IPS-20b (cell line): ENCODE measurements around the gene TMEM151A.
"Not testable (repeated sequence)": the region's sequence is repeated elsewhere in the genome, so short reads cannot be mapped to it uniquely, and the experiment has no call there.

Source experiments
- H3K27ac ChIP-seq: one replicate; pipeline ENCODE4 v1.5.1; 2013; ENCODE audit warnings: low read length
- H3K27me3 ChIP-seq: 2 replicates; pipeline ENCODE4 v1.6.1; 2013; ENCODE audit warnings: mild to moderate bottlenecking, low read length, inconsistent platforms; ENCODE audit not compliant: insufficient read depth
- H3K36me3 ChIP-seq: 2 replicates; pipeline ENCODE4 v1.6.1; 2013; ENCODE audit warnings: low read depth, mild to moderate bottlenecking, inconsistent platforms, low read length, moderate library complexity; ENCODE audit not compliant: insufficient read depth
- H3K4me1 ChIP-seq: 2 replicates; pipeline ENCODE4 v1.6.1; 2013; ENCODE audit warnings: mild to moderate bottlenecking, control low read depth, inconsistent platforms, low read length, moderate library complexity; ENCODE audit not compliant: insufficient read depth
- H3K4me3 ChIP-seq: 2 replicates; pipeline ENCODE4 v1.5.1; 2013; ENCODE audit warnings: mild to moderate bottlenecking, low read length, inconsistent platforms
- H3K9ac ChIP-seq: 2 replicates; pipeline ENCODE4 v1.6.1; 2013; ENCODE audit warnings: low read depth, mild to moderate bottlenecking, inconsistent platforms, low read length, moderate library complexity
- H3K9me3 ChIP-seq: 2 replicates; pipeline ENCODE4 v1.6.1; 2013; ENCODE audit warnings: mild to moderate bottlenecking, low read depth, low read length, inconsistent platforms; ENCODE audit not compliant: insufficient read depth

Gene TMEM151A

DNA sequence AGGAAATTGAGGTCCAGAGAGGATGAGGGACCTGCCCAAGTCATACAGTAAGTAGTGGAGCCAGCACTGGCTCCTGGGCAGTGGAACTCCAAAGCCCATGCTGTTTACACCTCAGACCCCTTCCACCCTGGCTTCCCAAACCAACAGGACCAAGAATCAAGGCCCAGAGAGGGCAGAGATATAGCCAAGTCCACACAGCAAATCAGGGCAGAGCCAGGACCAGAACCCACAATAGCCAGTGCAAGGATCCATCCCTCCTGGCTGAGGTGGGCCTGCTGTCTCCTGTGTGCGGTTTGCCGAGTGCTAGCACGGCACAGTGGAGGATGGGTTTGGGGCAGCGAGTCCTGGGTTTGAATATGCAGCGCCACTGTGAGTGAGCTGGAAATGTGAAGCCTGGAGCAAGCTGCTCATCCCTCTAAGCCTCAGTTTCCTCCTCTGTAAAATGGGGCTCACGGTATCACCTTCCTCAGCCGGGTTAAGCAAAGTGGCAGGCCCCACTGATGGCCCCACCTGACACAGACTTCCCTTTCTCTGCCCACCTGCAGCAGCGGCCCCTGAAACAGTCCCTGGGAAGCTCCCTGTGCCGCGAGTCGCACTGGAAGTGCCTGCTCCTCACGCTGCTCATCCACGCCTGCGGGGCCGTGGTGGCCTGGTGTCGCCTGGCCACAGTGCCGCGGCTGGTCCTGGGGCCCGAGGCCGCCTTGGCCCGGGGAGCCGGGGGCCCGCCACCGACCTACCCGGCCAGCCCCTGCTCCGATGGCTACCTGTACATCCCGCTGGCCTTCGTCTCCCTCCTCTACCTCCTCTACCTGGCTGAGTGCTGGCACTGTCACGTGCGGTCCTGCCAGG, 2.3 kb downstream of the TMEM151A start:
- no peaks in the 10 kb centered on the region for H3K36me3 ChIP-seq
- no peaks in the 10 kb centered on the region for H3K9me3 ChIP-seq
- peaks cover 50% of the 10 kb centered on the region for H3K27me3 ChIP-seq
- H3K27ac ChIP-seq: no peak overlapping the region
- H3K4me1 ChIP-seq: peaks cover 6% of the 10 kb centered on the region; the same call in 1 of the 2 replicates
- H3K9ac ChIP-seq: no peak overlapping the region
- no peak overlapping the region for H3K4me3 ChIP-seq

DNA sequence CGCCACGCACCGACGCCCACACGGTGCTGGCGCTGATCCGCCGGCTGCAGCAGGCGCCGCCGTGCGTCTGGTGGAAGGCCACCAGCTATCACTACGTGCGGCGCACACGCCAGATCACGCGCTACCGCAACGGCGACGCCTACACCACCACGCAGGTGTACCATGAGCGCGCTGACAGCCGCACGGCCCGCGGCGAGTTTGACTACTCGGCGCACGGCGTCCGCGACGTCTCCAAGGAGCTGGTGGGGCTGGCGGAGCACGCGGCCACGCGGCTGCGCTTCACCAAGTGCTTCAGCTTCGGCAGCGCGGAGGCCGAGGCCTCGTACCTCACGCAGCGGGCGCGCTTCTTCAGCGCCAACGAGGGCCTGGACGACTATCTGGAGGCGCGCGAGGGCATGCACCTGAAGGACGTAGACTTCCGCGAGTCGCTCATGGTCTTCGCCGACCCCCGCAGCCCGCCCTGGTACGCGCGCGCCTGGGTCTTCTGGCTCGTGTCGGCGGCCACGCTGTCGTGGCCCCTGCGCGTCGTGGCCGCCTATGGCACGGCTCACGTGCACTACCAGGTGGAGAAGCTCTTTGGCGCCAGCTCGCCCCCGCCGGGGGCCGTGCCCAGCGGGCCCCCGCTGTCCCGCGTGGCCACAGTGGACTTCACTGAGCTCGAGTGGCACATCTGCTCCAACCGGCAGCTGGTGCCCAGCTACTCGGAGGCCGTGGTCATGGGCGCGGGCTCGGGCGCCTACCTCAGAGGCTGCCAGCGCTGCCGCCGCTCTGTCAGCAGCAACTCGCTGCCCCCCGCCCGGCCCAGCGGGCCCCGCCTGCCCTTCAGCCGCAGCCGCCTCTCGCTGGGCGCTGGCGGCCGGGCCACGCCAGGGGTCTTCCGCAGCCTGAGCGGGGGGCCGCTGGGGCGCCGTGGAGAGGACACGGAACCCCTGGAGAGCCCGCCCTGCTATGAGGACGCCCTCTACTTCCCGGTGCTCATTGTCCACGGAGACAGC, 3.2 kb downstream of the TMEM151A start:
- peaks cover 46% of the 10 kb centered on the region for H3K27me3 ChIP-seq
- H3K4me3 ChIP-seq: no peak overlapping the region
- no peak overlapping the region for H3K9ac ChIP-seq
- no peaks in the 10 kb centered on the region for H3K9me3 ChIP-seq
- H3K36me3 ChIP-seq: no peaks in the 10 kb centered on the region
- H3K27ac ChIP-seq: no peak overlapping the region
- H3K4me1 ChIP-seq: peaks cover 3% of the 10 kb centered on the region; the same call in 1 of the 2 replicates

DNA sequence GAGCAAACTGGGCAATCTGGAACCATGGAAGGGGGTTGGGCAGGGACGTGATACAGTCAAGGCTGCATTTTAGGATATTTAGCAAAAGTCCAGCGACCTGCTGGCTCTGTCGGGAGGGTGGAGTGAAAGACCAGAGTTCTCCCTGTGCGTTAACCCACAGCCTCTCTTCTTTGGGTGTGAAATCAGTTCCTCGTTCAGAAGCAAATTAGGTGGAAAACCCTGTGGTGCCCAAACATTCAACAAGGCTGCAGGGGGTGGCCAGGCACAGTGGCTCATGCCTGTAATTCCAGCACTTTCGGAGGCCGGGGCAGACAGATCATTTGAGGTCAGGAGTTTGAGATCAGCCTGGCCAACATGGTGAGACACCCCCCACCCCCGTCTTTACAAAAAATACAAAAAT, 5.9 kb downstream of the TMEM151A start:
- Histone ChIP-seq H3K4me3 (no peak overlapping the region), H3K4me1 (peaks cover 3% of the 10 kb centered on the region; the same call in 1 of the 2 replicates), H3K9me3 (no peaks in the 10 kb centered on the region), H3K36me3 (no peaks in the 10 kb centered on the region), H3K9ac (no peak overlapping the region), H3K27ac (no peak overlapping the region), H3K27me3 (peaks cover 20% of the 10 kb centered on the region)

- no peaks in the 10 kb centered on the region for H3K36me3 ChIP-seq
- no peak overlapping the region for H3K4me3 ChIP-seq
- peaks cover 5% of the 10 kb centered on the region; the same call in 1 of the 2 replicates for H3K27me3 ChIP-seq
- H3K9me3 ChIP-seq: no peaks in the 10 kb centered on the region
- peaks cover 3% of the 10 kb centered on the region; the same call in 1 of the 2 replicates for H3K4me1 ChIP-seq
- no peak overlapping the region for H3K27ac ChIP-seq
- H3K9ac ChIP-seq: no peak overlapping the region
These were observed 7.5 kb downstream of the TMEM151A start for GRCh38 chr11:66299186-66299585.

DNA sequence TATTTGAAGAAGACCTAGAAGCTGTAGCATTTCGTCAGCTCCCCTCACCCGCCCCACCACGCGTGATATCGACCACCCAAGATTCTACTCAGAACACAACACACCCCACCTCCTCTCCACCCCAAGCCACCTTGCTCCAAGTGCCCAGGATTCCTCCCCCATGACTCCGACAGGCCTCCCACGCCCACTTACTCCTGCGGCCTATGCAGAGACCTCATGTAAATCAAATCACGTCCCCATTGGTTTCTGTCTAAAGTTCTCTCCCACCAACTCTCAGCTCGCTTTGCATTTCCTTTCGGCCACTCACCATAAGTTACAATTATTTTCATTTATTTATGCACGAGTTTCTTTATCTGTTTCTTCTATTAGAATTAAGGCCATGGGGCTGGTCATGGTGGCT, 11.0 kb downstream of the TMEM151A start:
- peaks cover 2% of the 10 kb centered on the region; the same call in 1 of the 2 replicates for H3K27me3 ChIP-seq
- no peaks in the 10 kb centered on the region for H3K9me3 ChIP-seq
- no peak overlapping the region for H3K9ac ChIP-seq
- no peak overlapping the region for H3K27ac ChIP-seq
- H3K36me3 ChIP-seq: no peaks in the 10 kb centered on the region
- H3K4me1 ChIP-seq: no peaks in the 10 kb centered on the region; the same call in 1 of the 2 replicates
- no peak overlapping the region for H3K4me3 ChIP-seq

GRCh38 chr11:66309475-66309874, 17.8 kb downstream of the TMEM151A start:
- Histone ChIP-seq H3K9ac (no peak overlapping the region; the same call in 1 of the 2 replicates), H3K27me3 (peaks cover 7% of the 10 kb centered on the region; the same call in 1 of the 2 replicates), H3K27ac (no peak overlapping the region), H3K36me3 (no peaks in the 10 kb centered on the region), H3K4me3 (no peak overlapping the region), H3K9me3 (no peaks in the 10 kb centered on the region), H3K4me1 (peaks cover 5% of the 10 kb centered on the region; the same call in 1 of the 2 replicates)

- no peaks in the 10 kb centered on the region for H3K36me3 ChIP-seq
- peaks cover 5% of the 10 kb centered on the region; the same call in 1 of the 2 replicates for H3K4me1 ChIP-seq
- H3K27ac ChIP-seq: no peak overlapping the region
- peaks cover 8% of the 10 kb centered on the region; the same call in 1 of the 2 replicates for H3K27me3 ChIP-seq
- H3K9me3 ChIP-seq: no peaks in the 10 kb centered on the region
- no peak overlapping the region for H3K9ac ChIP-seq
- no peak overlapping the region for H3K4me3 ChIP-seq
These were observed 18.6 kb downstream of the TMEM151A start for GRCh38 chr11:66310324-66310723.

DNA sequence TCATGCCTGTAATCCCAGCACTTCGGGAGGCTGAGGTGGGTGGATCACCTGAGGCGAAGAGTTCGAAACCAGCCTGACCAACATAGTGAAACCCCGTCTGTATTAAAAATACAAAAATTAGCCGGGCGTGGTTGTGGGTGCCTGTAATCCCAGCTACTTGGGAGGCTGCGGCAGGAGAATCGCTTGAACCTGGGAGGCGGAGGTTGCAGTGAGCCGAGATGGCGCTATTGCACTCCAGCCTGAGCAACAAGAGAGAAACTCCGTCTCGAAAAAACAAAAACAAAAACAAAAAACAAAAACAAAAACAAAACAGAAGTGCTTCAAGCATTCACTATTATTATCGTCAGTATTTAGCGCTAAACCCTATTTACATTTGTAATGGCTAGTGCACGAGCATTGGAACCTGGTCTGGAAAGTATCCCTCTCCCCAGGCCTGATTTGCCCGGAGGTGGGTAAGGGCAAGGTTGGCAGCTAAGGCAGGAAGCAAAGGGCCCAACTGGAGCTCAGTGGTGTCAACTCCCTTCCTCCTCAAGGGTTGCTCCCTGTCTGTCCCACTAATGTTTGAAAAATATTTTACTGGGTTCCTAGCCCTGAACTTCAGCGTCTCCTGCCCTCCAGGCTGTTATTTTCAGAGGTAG, 19.2 kb downstream of the TMEM151A start:
- H3K9ac ChIP-seq, H3K27ac ChIP-seq, H3K36me3 ChIP-seq, H3K4me1 ChIP-seq, H3K4me3 ChIP-seq, H3K9me3 ChIP-seq: not testable (repeated sequence)
- H3K27me3 ChIP-seq: peaks cover 14% of the 10 kb centered on the region

GRCh38 chr11:66311470-66311964, 19.8 kb downstream of the TMEM151A start:
- Histone ChIP-seq H3K9me3 (no peaks in the 10 kb centered on the region), H3K36me3 (no peaks in the 10 kb centered on the region), H3K27ac (no peak overlapping the region), H3K9ac (peak overlapping the region; percentile 65; the same call in 1 of the 2 replicates), H3K4me3 (peak overlapping the region; percentile 90; the same call in 1 of the 2 replicates), H3K27me3 (peaks cover 20% of the 10 kb centered on the region), H3K4me1 (peaks cover 5% of the 10 kb centered on the region; the same call in 1 of the 2 replicates)

GRCh38 chr11:66311965-66312548, 20.4 kb downstream of the TMEM151A start:
- Histone ChIP-seq H3K36me3 (no peaks in the 10 kb centered on the region), H3K27me3 (peaks cover 22% of the 10 kb centered on the region), H3K27ac (no peak overlapping the region), H3K4me1 (peaks cover 5% of the 10 kb centered on the region; the same call in 1 of the 2 replicates), H3K9me3 (no peaks in the 10 kb centered on the region), H3K9ac (peak overlapping the region; percentile 65; the same call in 1 of the 2 replicates), H3K4me3 (peak overlapping the region; percentile 90)
